IMR-90 (cell line): ENCODE data around the gene ITGA5. TPM values are rescaled to one million over a fixed set of nuclear protein-coding genes. Genes with fewer than 3 reads are reported as not detected.

Experiments used
- ATAC-seq: fragments of 200-7000 bp; cut with Tn5 transposase; 2 replicates; pipeline ENCODE4 v1.9.1; 2020; ENCODE audit warnings: low read depth, mild to moderate bottlenecking, moderate library complexity
- BruUV-seq: library from RNA; stranded (reverse); fragments of 400-500 nt; replicated peaks from 2 replicates; lab custom pipeline; 2021; lab: Mats Ljungman, UMichigan
- CTCF ChIA-PET: fragments of 300-600 bp; formaldehyde crosslinking; extraction: SDS; loops from one replicate; lab custom pipeline; 2021; ENCODE audit warnings: antibody characterized with exemption; lab: Yijun Ruan, JAX
- POLR2A ChIA-PET: fragments of 300-600 bp; sonication (Branson Sonifier 250); formaldehyde crosslinking; loops from one replicate; lab custom pipeline; 2022; ENCODE audit warnings: antibody characterized with exemption; ENCODE audit not compliant: unreplicated experiment; lab: Charles Lee
- DNase-seq: peaks from one replicate; pipeline ENCODE4 v3.0.0; 2013
- H2AFZ ChIP-seq: replicated peaks from 2 replicates; pipeline ENCODE3; 2013; ENCODE audit warnings: low read length, mild to moderate bottlenecking; ENCODE audit not compliant: poor library complexity
- H2AK5ac ChIP-seq: 2 replicates; pipeline ENCODE4 v1.6.1; 2013; ENCODE audit warnings: low read depth, low read length, inconsistent platforms
- H2AK9ac ChIP-seq: replicated peaks from 2 replicates; pipeline ENCODE3; 2013; ENCODE audit warnings: mild to moderate bottlenecking, low read depth, low read length, moderate library complexity; ENCODE audit not compliant: poor library complexity
- H2BK120ac ChIP-seq: 2 replicates; pipeline ENCODE4 v1.6.1; 2013; ENCODE audit warnings: low read depth, low read length, inconsistent platforms
- H2BK15ac ChIP-seq: 3 replicates; pipeline ENCODE4 v1.6.1; 2013; ENCODE audit warnings: low read depth, low read length, inconsistent platforms
- H2BK20ac ChIP-seq: 2 replicates; pipeline ENCODE4 v1.6.1; 2013; ENCODE audit warnings: low read depth, mild to moderate bottlenecking, inconsistent platforms, low read length, moderate library complexity
- H2BK5ac ChIP-seq: 2 replicates; pipeline ENCODE4 v1.6.1; 2013; ENCODE audit warnings: mild to moderate bottlenecking, low read depth, low read length, inconsistent platforms; ENCODE audit not compliant: poor library complexity, severe bottlenecking
- H3K14ac ChIP-seq: replicated peaks from 2 replicates; pipeline ENCODE4 v1.6.1; 2013; ENCODE audit warnings: low read depth, low read length, inconsistent platforms
- H3K18ac ChIP-seq: 2 replicates; pipeline ENCODE4 v1.6.1; 2013; ENCODE audit warnings: low read depth, low read length, control low read depth
- H3K23ac ChIP-seq: 2 replicates; pipeline ENCODE4 v1.6.1; 2013; ENCODE audit warnings: low read depth, low read length, inconsistent platforms
- H3K27ac ChIP-seq: 2 replicates; pipeline ENCODE4 v1.5.1; 2013; ENCODE audit warnings: mild to moderate bottlenecking, control low read depth, low read length; ENCODE audit not compliant: insufficient read depth
- H3K27me3 ChIP-seq: 2 replicates; pipeline ENCODE4 v1.6.1; 2013; ENCODE audit warnings: low read length; ENCODE audit not compliant: control insufficient read depth, insufficient read depth
- H3K36me3 ChIP-seq: 2 replicates; pipeline ENCODE4 v1.6.1; 2013; ENCODE audit warnings: low read length, mixed read lengths; ENCODE audit not compliant: control insufficient read depth, insufficient read depth
- H3K4ac ChIP-seq: 2 replicates; pipeline ENCODE4 v1.6.1; 2013; ENCODE audit warnings: low read depth, low read length, inconsistent platforms
- H3K4me1 ChIP-seq: 2 replicates; pipeline ENCODE4 v1.6.1; 2013; ENCODE audit warnings: low read length, mixed read lengths; ENCODE audit not compliant: control insufficient read depth, insufficient read depth
- H3K4me2 ChIP-seq: 2 replicates; pipeline ENCODE4 v1.6.1; 2013; ENCODE audit warnings: low read depth, mild to moderate bottlenecking, control low read depth, low read length, moderate library complexity
- H3K4me3 ChIP-seq: 2 replicates; pipeline ENCODE4 v1.5.1; 2013; ENCODE audit warnings: low read depth, mild to moderate bottlenecking, control low read depth, low read length, moderate library complexity; ENCODE audit not compliant: insufficient read depth
- H3K56ac ChIP-seq: 2 replicates; pipeline ENCODE4 v1.6.1; 2013; ENCODE audit warnings: low read length, inconsistent platforms; ENCODE audit not compliant: insufficient read depth; ENCODE audit errors: extremely low read depth
- H3K79me1 ChIP-seq, 2 experiments: 2 replicates each; pipeline ENCODE4 v1.6.1; 2013; ENCODE audit warnings: low read length in 2 of 2, inconsistent platforms in 1 of 2, low read depth in 1 of 2
- H3K9ac ChIP-seq: 2 replicates; pipeline ENCODE4 v1.6.1; 2013; ENCODE audit warnings: low read depth, low read length, control low read depth
- H3K9me1 ChIP-seq: 2 replicates; pipeline ENCODE4 v1.6.1; 2013; ENCODE audit warnings: low read length, inconsistent platforms; ENCODE audit not compliant: insufficient read depth
- H3K9me3 ChIP-seq: 2 replicates; pipeline ENCODE4 v1.6.1; 2013; ENCODE audit warnings: low read length; ENCODE audit not compliant: control insufficient read depth, insufficient read depth
- H4K20me1 ChIP-seq: 2 replicates; pipeline ENCODE4 v1.6.1; 2013; ENCODE audit warnings: low read length, inconsistent platforms; ENCODE audit not compliant: insufficient read depth
- H4K5ac ChIP-seq: 2 replicates; pipeline ENCODE4 v1.6.1; 2013; ENCODE audit warnings: mild to moderate bottlenecking, low read depth, low read length, control low read depth
- H4K8ac ChIP-seq, 2 experiments: 2 replicates each; pipeline ENCODE4 v1.6.1; 2013; ENCODE audit warnings: low read depth in 2 of 2, low read length in 2 of 2, control low read depth in 1 of 2, inconsistent platforms in 1 of 2
- H4K91ac ChIP-seq: 2 replicates; pipeline ENCODE4 v1.6.1; 2013; ENCODE audit warnings: low read depth, low read length, inconsistent platforms; ENCODE audit not compliant: insufficient read depth
- CTCF ChIP-seq: conservative IDR thresholded peaks from 2 replicates; pipeline ENCODE4 v1.5.1; 2012; ENCODE audit warnings: mild to moderate bottlenecking, low read depth, low read length, improper control_type of control experiment
- ELK1 ChIP-seq: fragments of 150-350 bp; IDR thresholded peaks from 2 replicates; pipeline ENCODE4 v1.6.1; 2016; ENCODE audit warnings: low read depth, mild to moderate bottlenecking, low read length, moderate library complexity, borderline replicate concordance
- MAFK ChIP-seq: IDR thresholded peaks from 2 replicates; pipeline ENCODE4 v1.6.1; 2012; ENCODE audit warnings: low read depth, low read length, improper control_type of control experiment
- MXI1 ChIP-seq: IDR thresholded peaks from 2 replicates; pipeline ENCODE4 v1.6.1; 2012; ENCODE audit warnings: low read depth, mild to moderate bottlenecking, low read length, moderate library complexity, borderline replicate concordance
- RAD21 ChIP-seq: IDR thresholded peaks from 2 replicates; pipeline ENCODE4 v1.6.1; 2012; ENCODE audit warnings: low read length, improper control_type of control experiment
- SMC3 ChIP-seq: fragments of 150-350 bp; IDR thresholded peaks from 2 replicates; pipeline ENCODE4 v1.6.1; 2016; ENCODE audit warnings: low read depth, mild to moderate bottlenecking, antibody characterized with exemption, low read length, moderate library complexity
- USF2 ChIP-seq: fragments of 150-350 bp; IDR thresholded peaks from 2 replicates; pipeline ENCODE4 v1.6.1; 2017; ENCODE audit warnings: mild to moderate bottlenecking, antibody characterized with exemption, low read length, low read depth
- WGBS, 2 experiments: methylation state at CpG; one replicate each; pipeline versions ENCODE4 v1.1.5 to v1.1.7; 2013; ENCODE audit warnings: missing lambda C conversion rate in 2 of 2; ENCODE audit not compliant: insufficient read length in 1 of 2; ENCODE audit errors: extremely low coverage in 2 of 2; 5-methylcytosine and 5-hydroxymethylcytosine counted together
- dilution Hi-C: fragments of 300-500 bp; cut with HindIII; formaldehyde crosslinking; loops from one replicate; pipeline ENCODE4 v1.14.3; 2018; ENCODE audit warnings: low sequenced_read_pairs; ENCODE audit not compliant: unreplicated experiment
- in situ Hi-C: fragments of 300-500 bp; cut with MboI; formaldehyde crosslinking; loops from 3 replicates; pipeline ENCODE4 v1.14.3; 2019; ENCODE audit warnings: low sequenced_read_pairs, inconsistent platforms, mixed read lengths
- intact Hi-C: fragments of 100-400 bp; cut with micrococcal nuclease; formaldehyde crosslinking; loops from 2 replicates; pipeline ENCODE4 v1.10.0; 2022
- polyA plus RNA-seq, 3 experiments: library from polyadenylated mRNA; depleted of rRNA; stranded (reverse); fragments of >200 nt; gene quantifications; 2 replicates each; pipeline ENCODE4 v1.2.3, GENCODE V29; 2012; ENCODE audit warnings: low replicate concordance in 1 of 3
- total RNA-seq: library from RNA; depleted of rRNA; stranded (reverse); fragments of >200 nt; gene quantifications from 2 replicates; pipeline ENCODE4 v1.2.3, GENCODE V29; 2012

Gene ITGA5
- total and polyA plus RNA-seq, 2 of the 4 experiments (the other 2 are of a cell fraction), result 159 to 259 TPM

GRCh38 chr12:54426690-54427089 lies 7.6 kb upstream of the ITGA5 start:
- Histone ChIP-seq H4K8ac (no peak overlapping the region), H3K14ac (no peak overlapping the region), H3K9ac (no peak overlapping the region), H3K79me1 (peaks cover 4 to 10% of the 10 kb centered on the region in 2 experiments; a peak in 2 of 4 replicates), H3K27me3 (no peaks in the 10 kb centered on the region), H2BK15ac (0 out of 3 replicates have a peak overlapping the region, but pooled peaks have one; percentile 81), H3K4me2 (no peak overlapping the region), H2BK20ac (no peak overlapping the region; the same call in 1 of the 2 replicates), H4K20me1 (no peaks in the 10 kb centered on the region), H3K27ac (no peak overlapping the region), H2BK120ac (no peak overlapping the region), H4K91ac (no peak overlapping the region), H2AFZ (no peak overlapping the region), H3K4ac (no peak overlapping the region), H3K9me1 (peaks cover 26% of the 10 kb centered on the region), H3K4me1 (peaks cover 16% of the 10 kb centered on the region), H3K18ac (no peak overlapping the region), H4K5ac (no peak overlapping the region), H3K56ac (no peak overlapping the region), H3K9me3 (no peaks in the 10 kb centered on the region), H2BK5ac (no peak overlapping the region), H3K23ac (no peak overlapping the region), H3K4me3 (no peak overlapping the region), H2AK5ac (peak overlapping the region; percentile 37; the same call in 1 of the 2 replicates), H2AK9ac (no peak overlapping the region), H3K36me3 (no peaks in the 10 kb centered on the region)
- in situ Hi-C loops, result no loop called here
- intact Hi-C loops, result no loop called here
- dilution Hi-C loops, result no loop called here
- no CpG with 5 or more reads among the region's 3 CpGs for WGBS, 2 experiments
- DNase-seq, result no peak
- POLR2A ChIA-PET, result no interaction called here
- no peak for ATAC-seq
- CTCF ChIA-PET, result interaction anchor here (1.2 kb wide), 1 partner anchor 47 kb away, joined by 4 read pairs; no protein-coding TSS in a partner anchor
- no peak for TF ChIP-seq USF2
- no peak for TF ChIP-seq ELK1
- no peak for TF ChIP-seq MXI1
- no peak for TF ChIP-seq CTCF
- no peak for TF ChIP-seq MAFK
- no peak for TF ChIP-seq SMC3
- TF ChIP-seq RAD21, result no peak
- BruUV-seq, result no TSS peak
